HepG2 (cell line): ENCODE data around the gene MYL6. TPM values are rescaled to one million over a fixed set of nuclear protein-coding genes. Genes with fewer than 3 reads are reported as not detected.
A peak's percentile ranks its signal among the peaks of the same experiment; 100 is the strongest.

Experiments used
- ATAC-seq: fragments of 200-7000 bp; cut with Tn5 transposase; 3 replicates; pipeline ENCODE4 v1.9.1; 2020; ENCODE audit warnings: mild to moderate bottlenecking, moderate library complexity
- BruUV-seq: library from RNA; stranded (reverse); fragments of 400-500 nt; replicated peaks from 2 replicates; lab custom pipeline; 2021; lab: Mats Ljungman, UMichigan
- CTCF ChIA-PET: fragments of 300-600 bp; formaldehyde crosslinking; extraction: SDS; loops from one replicate; lab custom pipeline; 2021; ENCODE audit warnings: low total read pairs, inconsistent platforms, low intra/inter-chr PET ratio; lab: Yijun Ruan, JAX
- POLR2A ChIA-PET: fragments of 350-600 bp; sonication (Branson Sonifier 250); formaldehyde crosslinking; loops from one replicate; lab custom pipeline; 2020; ENCODE audit warnings: antibody characterized with exemption, inconsistent platforms; lab: Yijun Ruan, JAX
- DNase-seq: peaks from one replicate; pipeline ENCODE4 v3.0.0-alpha.2; 2015; ENCODE audit warnings: low spot score
- FAIRE-seq: peaks from 3 replicates; lab custom pipeline; 2011; peaks lifted over from hg19 to GRCh38; lab: Jason Lieb, UNC
- H2AFZ ChIP-seq: one replicate; pipeline ENCODE4 v1.6.1; 2011; ENCODE audit warnings: low read length, inconsistent platforms
- H3K27ac ChIP-seq: fragments of 300-600 bp; 3 replicates; pipeline ENCODE4 v1.8.0; 2011; ENCODE audit warnings: mixed run types, mild to moderate bottlenecking, mixed read lengths, low read length, inconsistent platforms; ENCODE audit not compliant: insufficient read depth; ENCODE audit errors: extremely low read length
- H3K27me3 ChIP-seq, 2 experiments: fragments of 200-600 bp in 1 of 2; 2 replicates in 1 of 2; 3 replicates in 1 of 2; pipeline versions ENCODE4 v1.6.0 to v1.8.0; 2011; ENCODE audit warnings: low read length in 2 of 2, mild to moderate bottlenecking in 2 of 2, moderate library complexity in 2 of 2, inconsistent platforms in 1 of 2; ENCODE audit not compliant: insufficient read depth in 2 of 2, control insufficient read depth in 1 of 2
- H3K36me3 ChIP-seq, 2 experiments: fragments of 200-600 bp in 1 of 2; replicated peaks in 1 of 2; 2 replicates in 1 of 2; 3 replicates in 1 of 2; pipeline versions ENCODE4 v1.5.1 to v1.8.0; 2011; ENCODE audit warnings: low read length in 2 of 2, inconsistent platforms in 1 of 2; ENCODE audit not compliant: insufficient read depth in 2 of 2, control insufficient read depth in 1 of 2
- H3K4me1 ChIP-seq: 2 replicates; pipeline ENCODE4 v1.5.1; 2012; ENCODE audit warnings: low read length, inconsistent platforms; ENCODE audit not compliant: insufficient read depth
- H3K4me2 ChIP-seq: 2 replicates; pipeline ENCODE4 v1.6.0; 2011; ENCODE audit warnings: low read depth, low read length, inconsistent platforms
- H3K4me3 ChIP-seq, 3 experiments: fragments of 200-600 bp in 1 of 3; sonication (generic), shearing (Covaris generic) in 1 of 3; replicated peaks in 1 of 3; 2 replicates each; pipeline ENCODE4 v1.5.1; 2011 to 2016; ENCODE audit warnings: low read length in 3 of 3, inconsistent platforms in 2 of 3, low read depth in 2 of 3, mild to moderate bottlenecking in 2 of 3, control low read depth in 1 of 3, mixed read lengths in 1 of 3; ENCODE audit not compliant: insufficient read depth in 1 of 3
- H3K79me2 ChIP-seq: one replicate; pipeline ENCODE4 v1.6.1; 2011; ENCODE audit warnings: low read length, inconsistent platforms; ENCODE audit not compliant: insufficient read depth
- H3K9ac ChIP-seq: 2 replicates; pipeline ENCODE4 v1.6.0; 2011; ENCODE audit warnings: mild to moderate bottlenecking, low read depth, low read length, inconsistent platforms; ENCODE audit not compliant: insufficient read depth
- H3K9me3 ChIP-seq: 2 replicates; pipeline ENCODE4 v1.5.1; 2012; ENCODE audit warnings: mild to moderate bottlenecking, low read length
- H4K20me1 ChIP-seq: 2 replicates; pipeline ENCODE4 v1.6.0; 2011; ENCODE audit warnings: inconsistent platforms, mild to moderate bottlenecking, low read length, moderate library complexity; ENCODE audit not compliant: insufficient read depth
- CAMTA2 ChIP-seq: sonication (generic); formaldehyde crosslinking; IDR thresholded peaks from 2 replicates; pipeline ENCODE4 v1.4.0; 2020; ENCODE audit warnings: mild to moderate bottlenecking, missing genetic modification reagents, borderline replicate concordance
- E2F5 ChIP-seq: sonication (generic); formaldehyde crosslinking; conservative IDR thresholded peaks from 2 replicates; pipeline ENCODE4 v1.4.0; 2020; ENCODE audit warnings: missing genetic modification reagents
- GRHL1 ChIP-seq: sonication (generic); formaldehyde crosslinking; conservative IDR thresholded peaks from 2 replicates; pipeline ENCODE4 v1.8.0; 2022; ENCODE audit warnings: missing genetic modification reagents
- ISL2 ChIP-seq: sonication (generic); formaldehyde crosslinking; IDR thresholded peaks from 2 replicates; pipeline ENCODE4 v1.5.0; 2020; ENCODE audit warnings: missing genetic modification reagents
- MAFF ChIP-seq: IDR thresholded peaks from 2 replicates; pipeline ENCODE4 v1.6.1; 2011; ENCODE audit warnings: low read depth, low read length, improper control_type of control experiment
- MAFK ChIP-seq, 2 experiments: IDR thresholded peaks in 1 of 2; conservative IDR thresholded peaks in 1 of 2; 2 replicates each; pipeline ENCODE4 v1.6.1; 2011; ENCODE audit warnings: improper control_type of control experiment in 2 of 2, low read length in 2 of 2
- PLRG1 ChIP-seq: fragments of 450-650 bp; conservative IDR thresholded peaks from 2 replicates; pipeline ENCODE4 v1.6.1; 2016
- RARA ChIP-seq: IDR thresholded peaks from 2 replicates; pipeline ENCODE4 v1.6.1; 2016; ENCODE audit warnings: missing genetic modification reagents, missing compliant biosample characterization
- RXRA ChIP-seq: sonication (generic); formaldehyde crosslinking; IDR thresholded peaks from 2 replicates; pipeline ENCODE4 v1.5.1; 2020; ENCODE audit warnings: missing genetic modification reagents
- TBL1XR1 ChIP-seq: fragments of 150-350 bp; IDR thresholded peaks from 2 replicates; pipeline ENCODE4 v1.6.1; 2014; ENCODE audit warnings: borderline replicate concordance, low read length; ENCODE audit not compliant: partially characterized antibody
- TCF12 ChIP-seq, 2 experiments: fragments of 450-650 bp in 1 of 2; sonication (generic) in 1 of 2; formaldehyde crosslinking in 1 of 2; IDR thresholded peaks; 2 replicates each; pipeline versions ENCODE4 v1.6.1 to v1.8.0; 2017 to 2022; ENCODE audit warnings: antibody characterized with exemption in 1 of 2, mild to moderate bottlenecking in 1 of 2, missing genetic modification reagents in 1 of 2, moderate library complexity in 1 of 2
- ZFP90 ChIP-seq: sonication (generic); formaldehyde crosslinking; IDR thresholded peaks from 2 replicates; pipeline ENCODE4 v1.8.0; 2022; ENCODE audit warnings: missing genetic modification reagents, mild to moderate bottlenecking, inconsistent platforms, borderline replicate concordance
- ZNF292 ChIP-seq: sonication (generic); formaldehyde crosslinking; IDR thresholded peaks from 2 replicates; pipeline ENCODE4 v1.8.1; 2022; ENCODE audit warnings: mild to moderate bottlenecking, low read depth, missing genetic modification reagents, borderline replicate concordance
- ZNF83 ChIP-seq: sonication (generic); formaldehyde crosslinking; IDR thresholded peaks from 2 replicates; pipeline ENCODE4 v1.4.0; 2020; ENCODE audit warnings: missing genetic modification reagents, mild to moderate bottlenecking, borderline replicate concordance
- ZNF850 ChIP-seq: sonication (generic); formaldehyde crosslinking; conservative IDR thresholded peaks from 2 replicates; pipeline ENCODE4 v1.9.0; 2021; ENCODE audit warnings: mild to moderate bottlenecking, missing genetic modification reagents
- WGBS: methylation state at CpG from one replicate; pipeline ENCODE4 v1.1.6; 2017; ENCODE audit warnings: low lambda C conversion rate; 5-methylcytosine and 5-hydroxymethylcytosine counted together
- in situ Hi-C: cut with HindIII; loops from 2 replicates; pipeline ENCODE4 v1.10.0; 2017; ENCODE audit warnings: low pct_unique_long_range_greater_than_20kb; ENCODE audit not compliant: extremely low pct_ligation_motif_present
- intact Hi-C: fragments of 100-400 bp; cut with micrococcal nuclease; formaldehyde crosslinking; loops from one replicate; pipeline ENCODE4 v1.10.0; 2022; ENCODE audit not compliant: unreplicated experiment
- polyA plus RNA-seq, 8 experiments: library from polyadenylated mRNA; depleted of rRNA in 3 of 8; stranded (reverse) in 7 of 8; unstranded in 1 of 8; fragments of >200 nt; fragmentation: Illumina TruSeq in 4 of 8; extraction: Trizol in 4 of 8; gene quantifications; 2 replicates each; pipeline versions ENCODE4 v1.2.1 to v1.2.3, GENCODE V29; 2011 to 2016; ENCODE audit warnings: low read depth in 4 of 8, missing spikeins in 1 of 8, mixed read lengths in 1 of 8; ENCODE audit not compliant: insufficient read depth in 1 of 8
- total RNA-seq, 5 experiments: library from RNA; depleted of rRNA; stranded (reverse); fragments of >200 nt; fragmentation: Illumina TruSeq; extraction: Trizol; gene quantifications; 2 replicates each; pipeline ENCODE4 v1.2.3, GENCODE V29; 2016; ENCODE audit warnings: low read depth in 1 of 5

MYL6 gene
- total and polyA plus RNA-seq, 2 of the 13 experiments (the other 11 are each of a cell fraction or from before 2014, with no cell fraction given), result 1,127 to 1,192 TPM

GRCh38 chr12:56169229-56169759, 11.1 kb downstream of the MYL6 start:
- Histone ChIP-seq H3K4me3 (no peak overlapping the region), H3K9ac (no peak overlapping the region), H3K36me3 (peaks cover 28 to 75% of the 10 kb centered on the region in 2 experiments), H3K27me3 (no peaks in the 10 kb centered on the region), H4K20me1 (no peaks in the 10 kb centered on the region), H3K4me1 (no peaks in the 10 kb centered on the region), H3K79me2 (no peaks in the 10 kb centered on the region), H2AFZ (no peak overlapping the region), H3K27ac (no peak overlapping the region), H3K4me2 (no peak overlapping the region), H3K9me3 (no peaks in the 10 kb centered on the region)
- CTCF ChIA-PET, result no interaction called here
- intact Hi-C loops (no loop called here), in situ Hi-C loops (no loop called here)
- POLR2A ChIA-PET, result no interaction called here
- FAIRE-seq (no peak), DNase-seq (no peak), ATAC-seq (no peak)
- TF ChIP-seq RXRA (CRISPR knock-in tag) (no peak), CAMTA2 (CRISPR knock-in tag) (no peak), E2F5 (CRISPR knock-in tag) (no peak), TCF12 (IDR thresholded peaks at IDR 0.05) (no peak), TCF12 (CRISPR knock-in tag; IDR thresholded peaks at IDR 0.05) (no peak), ZNF850 (CRISPR knock-in tag) (no peak), ISL2 (CRISPR knock-in tag) (no peak), MAFF (peak; percentile 76), RARA (no peak), TBL1XR1 (no peak), GRHL1 (no peak), PLRG1 (no peak), MAFK (conservative IDR thresholded peaks at IDR 0.05 in 1 of 2, IDR thresholded peaks at IDR 0.05 in 1 of 2; ENCODE audit: low read length in 2 of 2) (peak; percentile 75 to 83), ZNF83 (CRISPR knock-in tag) (no peak), ZFP90 (CRISPR knock-in tag) (no peak), ZNF292 (CRISPR knock-in tag) (no peak)
- BruUV-seq, result no TSS peak
- 95% methylated on average over 11 of the region's 11 CpGs for whole genome bisulfite sequencing
